MM.1S (cell line): ENCODE measurements around the gene TNFAIP8.

Experiments
- DNase-seq: peaks from one replicate; pipeline ENCODE4 v3.0.0-alpha.2; 2015
- H2AFZ ChIP-seq: fragments of 300-600 bp; sonication (generic); 2 replicates; pipeline ENCODE4 v1.6.0; 2016; ENCODE audit warnings: antibody characterized with exemption, low read length
- H3F3A ChIP-seq: fragments of 300-600 bp; sonication (generic); 2 replicates; pipeline ENCODE4 v1.6.1; 2016; ENCODE audit warnings: mild to moderate bottlenecking, antibody characterized with exemption, low read length, moderate library complexity, mixed read lengths; ENCODE audit not compliant: insufficient read depth
- H3K27ac ChIP-seq: fragments of 300-600 bp; sonication (generic); 2 replicates; pipeline ENCODE4 v1.5.1; 2016; ENCODE audit warnings: mild to moderate bottlenecking, low read length
- H3K27me3 ChIP-seq: fragments of 300-600 bp; sonication (generic); replicated peaks from 2 replicates; pipeline ENCODE4 v1.6.0; 2016; ENCODE audit warnings: low read length; ENCODE audit not compliant: insufficient read depth
- H3K36me3 ChIP-seq: fragments of 300-600 bp; sonication (generic); replicated peaks from 2 replicates; pipeline ENCODE4 v1.6.1; 2016; ENCODE audit warnings: mild to moderate bottlenecking, low read length, mixed read lengths; ENCODE audit not compliant: insufficient read depth
- H3K4me1 ChIP-seq: fragments of 300-600 bp; sonication (generic); 2 replicates; pipeline ENCODE4 v1.6.1; 2016; ENCODE audit warnings: low read length, mixed read lengths
- H3K4me2 ChIP-seq: fragments of 300-600 bp; sonication (generic); 2 replicates; pipeline ENCODE4 v1.6.0; 2016; ENCODE audit warnings: low read depth, low read length
- H3K4me3 ChIP-seq: fragments of 300-600 bp; sonication (generic); 2 replicates; pipeline ENCODE4 v1.5.1; 2016; ENCODE audit warnings: low read length, mixed read lengths
- H3K79me2 ChIP-seq: fragments of 300-600 bp; sonication (generic); 2 replicates; pipeline ENCODE4 v1.6.1; 2016; ENCODE audit warnings: mixed run types, low read length, mixed read lengths
- H3K9ac ChIP-seq: fragments of 300-600 bp; sonication (generic); 2 replicates; pipeline ENCODE4 v1.6.1; 2016; ENCODE audit warnings: low read length, mixed read lengths
- H3K9me2 ChIP-seq: fragments of 300-600 bp; sonication (generic); replicated peaks from 2 replicates; pipeline ENCODE4 v1.6.1; 2016; ENCODE audit warnings: mild to moderate bottlenecking, low read length, mixed read lengths; ENCODE audit not compliant: insufficient read depth
- H3K9me3 ChIP-seq: fragments of 300-600 bp; sonication (generic); replicated peaks from 2 replicates; pipeline ENCODE4 v1.6.1; 2016; ENCODE audit warnings: mild to moderate bottlenecking, low read length, mixed read lengths; ENCODE audit not compliant: insufficient read depth
- H4K20me1 ChIP-seq: fragments of 300-600 bp; sonication (generic); 2 replicates; pipeline ENCODE4 v1.6.1; 2016; ENCODE audit warnings: mild to moderate bottlenecking, low read length, moderate library complexity, mixed read lengths; ENCODE audit not compliant: insufficient read depth
- EZH2 ChIP-seq: fragments of 300-600 bp; sonication (generic); optimal IDR thresholded peaks from 2 replicates; pipeline ENCODE3; 2017; ENCODE audit warnings: low read depth, mild to moderate bottlenecking, antibody characterized with exemption, low read length, mixed read lengths
- EZH2phosphoT487 ChIP-seq: fragments of 300-600 bp; sonication (generic); IDR thresholded peaks from 2 replicates; pipeline ENCODE4 v1.6.1; 2018; ENCODE audit warnings: antibody characterized with exemption, low read length
- TF ChIP-seq, protein P1 (sequence below): fragments of 300-600 bp; sonication (generic); IDR thresholded peaks from 2 replicates; pipeline ENCODE4 v1.5.1; 2016; ENCODE audit warnings: antibody characterized with exemption, low read length, mixed read lengths

The TNFAIP8 gene

DNA sequence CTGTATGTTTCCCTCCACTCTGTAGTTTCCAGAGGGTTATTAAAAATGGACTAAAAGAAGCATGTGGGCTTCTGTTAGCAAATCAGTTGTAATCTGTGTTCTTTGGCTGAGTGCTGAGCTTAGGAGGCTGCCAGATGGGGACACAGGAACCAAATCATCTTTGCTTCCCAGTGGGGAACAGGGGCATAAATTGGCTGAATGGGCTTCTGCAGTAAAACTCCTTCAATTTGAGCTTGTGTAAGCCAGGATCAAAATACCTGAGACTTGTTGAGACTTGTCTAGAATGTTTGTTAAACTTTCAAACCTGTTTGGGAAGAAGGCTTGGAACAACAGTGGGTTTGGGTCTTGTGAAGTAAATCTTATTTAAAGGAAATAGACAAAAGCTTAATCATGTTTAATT is 32.2 kb upstream of the TNFAIP8 start:
- TF ChIP-seq, protein P1, sequence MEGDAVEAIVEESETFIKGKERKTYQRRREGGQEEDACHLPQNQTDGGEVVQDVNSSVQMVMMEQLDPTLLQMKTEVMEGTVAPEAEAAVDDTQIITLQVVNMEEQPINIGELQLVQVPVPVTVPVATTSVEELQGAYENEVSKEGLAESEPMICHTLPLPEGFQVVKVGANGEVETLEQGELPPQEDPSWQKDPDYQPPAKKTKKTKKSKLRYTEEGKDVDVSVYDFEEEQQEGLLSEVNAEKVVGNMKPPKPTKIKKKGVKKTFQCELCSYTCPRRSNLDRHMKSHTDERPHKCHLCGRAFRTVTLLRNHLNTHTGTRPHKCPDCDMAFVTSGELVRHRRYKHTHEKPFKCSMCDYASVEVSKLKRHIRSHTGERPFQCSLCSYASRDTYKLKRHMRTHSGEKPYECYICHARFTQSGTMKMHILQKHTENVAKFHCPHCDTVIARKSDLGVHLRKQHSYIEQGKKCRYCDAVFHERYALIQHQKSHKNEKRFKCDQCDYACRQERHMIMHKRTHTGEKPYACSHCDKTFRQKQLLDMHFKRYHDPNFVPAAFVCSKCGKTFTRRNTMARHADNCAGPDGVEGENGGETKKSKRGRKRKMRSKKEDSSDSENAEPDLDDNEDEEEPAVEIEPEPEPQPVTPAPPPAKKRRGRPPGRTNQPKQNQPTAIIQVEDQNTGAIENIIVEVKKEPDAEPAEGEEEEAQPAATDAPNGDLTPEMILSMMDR = no peak
- TF ChIP-seq EZH2phosphoT487 (no peak), EZH2 (no peak)
- Histone ChIP-seq H2AFZ (no peak overlapping the region), H3K4me1 (peaks cover 36% of the 10 kb centered on the region), H3K79me2 (peaks cover 69% of the 10 kb centered on the region), H3K9me3 (no peaks in the 10 kb centered on the region), H3K4me3 (no peak overlapping the region), H3K9me2 (no peaks in the 10 kb centered on the region), H3K4me2 (peak overlapping the region; percentile 94; the same call in 1 of the 2 replicates), H3K9ac (no peak overlapping the region), H4K20me1 (no peaks in the 10 kb centered on the region), H3K36me3 (no peaks in the 10 kb centered on the region), H3K27me3 (no peaks in the 10 kb centered on the region), H3K27ac (no peak overlapping the region), H3F3A (peaks cover 25% of the 10 kb centered on the region)
- no peak for DNase-seq

DNA sequence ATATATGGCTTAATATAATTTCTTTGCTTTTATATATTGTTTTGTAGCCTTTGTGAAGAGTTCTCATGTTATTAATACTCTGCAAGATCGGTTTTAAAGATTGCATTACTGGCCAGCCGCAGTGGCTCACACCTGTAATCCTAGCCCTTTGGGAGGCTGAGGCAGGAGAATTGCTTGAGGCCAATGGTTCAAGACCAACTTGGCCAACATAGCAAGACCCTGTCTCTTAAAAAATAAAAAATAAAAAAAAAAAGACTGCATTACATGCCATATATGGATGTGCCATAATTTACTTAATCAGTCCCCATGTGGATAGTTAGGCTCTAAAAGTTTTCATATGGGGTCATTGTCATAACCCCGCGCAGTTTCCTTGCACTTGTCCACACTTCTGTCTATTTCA is 31.0 kb upstream of the TNFAIP8 start:
- Histone ChIP-seq H2AFZ (no peak overlapping the region), H3K4me3 (no peak overlapping the region), H3K9ac (no peak overlapping the region), H3K9me3 (no peaks in the 10 kb centered on the region), H3K4me2 (no peak overlapping the region), H3K9me2 (no peaks in the 10 kb centered on the region), H4K20me1 (no peaks in the 10 kb centered on the region), H3K79me2 (peaks cover 74% of the 10 kb centered on the region), H3K27me3 (no peaks in the 10 kb centered on the region), H3K4me1 (peaks cover 48% of the 10 kb centered on the region), H3F3A (peaks cover 30% of the 10 kb centered on the region), H3K27ac (no peak overlapping the region), H3K36me3 (no peaks in the 10 kb centered on the region)
- DNase-seq = no peak
- TF ChIP-seq EZH2phosphoT487 (no peak), EZH2 (no peak)
- TF ChIP-seq, protein P1 = no peak

- Histone ChIP-seq H3K9ac (no peak overlapping the region), H3K9me3 (no peaks in the 10 kb centered on the region), H2AFZ (no peak overlapping the region), H3K36me3 (no peaks in the 10 kb centered on the region), H4K20me1 (no peaks in the 10 kb centered on the region), H3K27ac (no peak overlapping the region), H3K27me3 (no peaks in the 10 kb centered on the region), H3K4me1 (peaks cover 65% of the 10 kb centered on the region), H3K4me2 (no peak overlapping the region), H3K9me2 (no peaks in the 10 kb centered on the region), H3K79me2 (peaks cover 81% of the 10 kb centered on the region), H3K4me3 (no peak overlapping the region), H3F3A (peaks cover 30% of the 10 kb centered on the region)
- no peak for DNase-seq
- TF ChIP-seq, protein P1 = no peak
- no peak for TF ChIP-seq EZH2phosphoT487
- no peak for TF ChIP-seq EZH2
These were observed 28.8 kb upstream of the TNFAIP8 start for GRCh38 chr5:119327018-119327417.
